Progenitor cell of endocrine pancreas (in vitro differentiated cells): ENCODE data around the gene SLC49A3. TPM values are rescaled to one million over a fixed set of nuclear protein-coding genes. Genes with fewer than 3 reads are reported as not detected.

Experiments
- DNase-seq: peaks from one replicate; pipeline ENCODE4 v3.0.0; 2021; ENCODE audit warnings: low spot score; ENCODE audit not compliant: unreplicated experiment
- H3K27ac Mint-ChIP-seq: 2 replicates; pipeline ENCODE4 v1.8.0; 2021; ENCODE audit warnings: mild to moderate bottlenecking, moderate library complexity, mixed read lengths
- H3K27me3 Mint-ChIP-seq: 2 replicates; pipeline ENCODE4 v1.8.0; 2021; ENCODE audit warnings: mixed read lengths
- H3K36me3 Mint-ChIP-seq: 2 replicates; pipeline ENCODE4 v1.8.0; 2022; ENCODE audit warnings: mixed read lengths; ENCODE audit not compliant: insufficient read depth
- H3K4me1 Mint-ChIP-seq: 2 replicates; pipeline ENCODE4 v1.8.0; 2021; ENCODE audit warnings: low read depth, mixed read lengths
- H3K4me3 Mint-ChIP-seq: 2 replicates; pipeline ENCODE4 v1.8.0; 2021; ENCODE audit warnings: low read depth, mild to moderate bottlenecking, moderate library complexity, mixed read lengths
- H3K9me3 Mint-ChIP-seq: 2 replicates; pipeline ENCODE4 v1.8.0; 2021; ENCODE audit warnings: low read depth, mixed read lengths
- total RNA-seq: library from RNA; stranded (reverse); gene quantifications from 2 replicates; pipeline ENCODE4 v1.2.1, GENCODE V29; 2021
- TF ChIP-seq, protein P1 (sequence below): fragments of 200-600 bp; sonication (generic); IDR thresholded peaks from one replicate; pipeline ENCODE4 v1.5.0; 2021; ENCODE audit warnings: antibody characterized with exemption, mild to moderate bottlenecking; ENCODE audit not compliant: unreplicated experiment

SLC49A3 gene
- total RNA-seq, 1 donor from 2014 or later: 13.1 TPM

DNA sequence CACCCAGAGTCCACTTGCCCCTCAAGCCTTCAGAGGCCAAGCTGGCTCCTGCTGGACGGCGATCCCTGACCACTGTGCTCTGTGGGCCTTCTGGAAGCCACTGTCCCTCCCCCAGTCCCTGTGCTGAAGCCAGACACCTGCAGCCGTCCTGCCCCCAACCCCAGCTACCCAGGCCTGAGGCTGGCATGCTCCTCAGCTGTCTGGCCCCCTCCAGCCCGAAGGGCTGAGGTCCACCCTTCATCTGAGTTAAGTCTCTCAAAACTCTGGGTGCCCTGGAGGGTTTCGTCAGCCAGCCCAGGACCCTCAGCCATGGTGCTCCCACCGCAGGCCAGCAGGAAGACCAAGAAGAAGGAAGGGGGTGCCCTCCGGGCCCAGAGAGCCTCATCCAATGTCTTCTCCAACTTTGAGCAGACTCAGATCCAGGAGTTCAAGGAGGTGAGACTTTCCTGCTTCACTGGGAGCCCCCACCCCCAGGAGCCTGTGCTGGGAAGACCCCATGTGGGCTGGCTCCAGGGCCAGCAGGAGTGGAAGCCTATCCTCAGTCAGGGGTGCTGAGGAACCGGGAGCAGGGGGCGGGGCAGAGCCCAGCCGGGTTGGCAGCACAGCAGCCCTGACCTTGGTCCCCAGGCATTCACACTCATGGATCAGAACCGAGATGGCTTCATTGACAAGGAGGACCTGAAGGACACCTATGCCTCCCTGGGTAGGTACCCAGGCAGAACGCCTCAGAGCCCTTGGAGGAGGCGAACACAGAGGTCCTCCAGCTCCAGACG lies 10.4 kb downstream of the SLC49A3 start:
- Mint-ChIP-seq H3K9me3 (no peaks in the 10 kb centered on the region), H3K27ac (no peak overlapping the region), H3K4me1 (peaks cover under 1% of the 10 kb centered on the region), H3K36me3 (no peaks in the 10 kb centered on the region), H3K4me3 (no peak overlapping the region), H3K27me3 (no peaks in the 10 kb centered on the region)
- no peak for DNase-seq
- TF ChIP-seq, protein P1, sequence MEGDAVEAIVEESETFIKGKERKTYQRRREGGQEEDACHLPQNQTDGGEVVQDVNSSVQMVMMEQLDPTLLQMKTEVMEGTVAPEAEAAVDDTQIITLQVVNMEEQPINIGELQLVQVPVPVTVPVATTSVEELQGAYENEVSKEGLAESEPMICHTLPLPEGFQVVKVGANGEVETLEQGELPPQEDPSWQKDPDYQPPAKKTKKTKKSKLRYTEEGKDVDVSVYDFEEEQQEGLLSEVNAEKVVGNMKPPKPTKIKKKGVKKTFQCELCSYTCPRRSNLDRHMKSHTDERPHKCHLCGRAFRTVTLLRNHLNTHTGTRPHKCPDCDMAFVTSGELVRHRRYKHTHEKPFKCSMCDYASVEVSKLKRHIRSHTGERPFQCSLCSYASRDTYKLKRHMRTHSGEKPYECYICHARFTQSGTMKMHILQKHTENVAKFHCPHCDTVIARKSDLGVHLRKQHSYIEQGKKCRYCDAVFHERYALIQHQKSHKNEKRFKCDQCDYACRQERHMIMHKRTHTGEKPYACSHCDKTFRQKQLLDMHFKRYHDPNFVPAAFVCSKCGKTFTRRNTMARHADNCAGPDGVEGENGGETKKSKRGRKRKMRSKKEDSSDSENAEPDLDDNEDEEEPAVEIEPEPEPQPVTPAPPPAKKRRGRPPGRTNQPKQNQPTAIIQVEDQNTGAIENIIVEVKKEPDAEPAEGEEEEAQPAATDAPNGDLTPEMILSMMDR: no peak

DNA sequence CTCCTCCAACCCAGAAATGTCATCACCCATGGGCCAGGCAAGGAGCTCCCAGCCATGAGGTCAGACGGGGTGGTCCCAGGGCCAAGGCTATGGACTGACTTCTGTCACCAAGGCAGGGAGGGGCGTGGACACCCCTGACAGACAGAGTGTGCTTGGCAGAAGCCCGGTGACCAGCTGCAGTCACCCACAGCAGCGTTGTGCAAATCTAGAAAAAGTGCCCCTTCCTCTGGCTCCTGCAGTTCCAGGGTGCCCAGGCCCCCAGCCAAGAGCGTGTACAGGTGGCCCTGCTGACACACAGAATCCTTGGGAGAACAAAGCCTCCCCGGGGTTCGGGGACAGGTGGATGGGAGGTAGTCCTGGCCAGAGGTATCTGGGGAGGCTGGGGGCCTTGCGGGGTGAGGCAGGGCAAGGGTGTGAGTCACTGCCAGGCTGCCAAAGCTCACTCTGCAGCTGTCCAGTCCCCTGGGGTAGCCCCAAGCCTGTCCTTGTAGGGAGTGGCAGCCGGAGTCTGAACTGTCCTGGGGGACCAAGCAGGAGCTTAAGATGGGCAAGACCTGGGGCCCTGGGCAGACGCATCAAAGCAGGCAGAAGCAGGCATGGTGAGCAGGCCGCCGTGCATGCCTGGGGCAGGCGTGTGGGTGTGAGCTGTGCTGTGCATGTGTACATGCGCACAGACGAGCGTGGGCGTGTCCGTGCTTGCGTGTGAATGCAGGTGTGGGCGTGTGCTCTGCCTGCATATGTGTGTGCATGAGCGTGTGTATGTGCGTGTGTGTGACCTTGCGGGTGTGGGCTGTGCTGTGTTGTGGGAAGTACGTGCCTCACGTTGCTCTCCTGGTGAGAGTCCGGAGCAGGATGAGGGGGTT lies 11.3 kb downstream of the SLC49A3 start:
- DNase-seq: no peak
- Mint-ChIP-seq H3K4me3 (no peak overlapping the region), H3K4me1 (peaks cover 6% of the 10 kb centered on the region), H3K9me3 (no peaks in the 10 kb centered on the region), H3K36me3 (peaks cover 3% of the 10 kb centered on the region), H3K27me3 (no peaks in the 10 kb centered on the region), H3K27ac (no peak overlapping the region)
- TF ChIP-seq, protein P1: no peak

DNA sequence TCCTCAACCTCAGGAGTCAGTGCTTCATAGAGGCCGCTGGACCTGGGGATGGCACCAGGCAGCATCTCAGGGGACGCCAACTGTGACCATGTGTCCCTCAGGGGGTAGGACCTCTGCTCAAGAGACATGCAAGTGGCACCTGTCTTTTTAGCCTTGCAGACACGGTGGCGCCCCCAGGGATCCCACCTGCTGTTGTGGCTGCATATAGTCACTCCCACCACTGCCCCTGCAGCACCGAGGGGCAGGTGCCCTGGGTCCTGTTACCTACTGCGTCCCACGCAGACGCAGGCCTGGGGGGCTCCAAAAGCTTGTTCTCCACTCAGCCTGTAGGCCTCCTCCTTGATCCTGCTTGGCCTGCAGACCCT lies 12.1 kb downstream of the SLC49A3 start:
- no peak overlapping the region for H3K27ac Mint-ChIP-seq
- no peaks in the 10 kb centered on the region for H3K9me3 Mint-ChIP-seq
- H3K4me3 Mint-ChIP-seq: no peak overlapping the region
- TF ChIP-seq, protein P1: no peak
- peaks cover 6% of the 10 kb centered on the region for H3K36me3 Mint-ChIP-seq
- H3K27me3 Mint-ChIP-seq: no peaks in the 10 kb centered on the region
- peaks cover 6% of the 10 kb centered on the region for H3K4me1 Mint-ChIP-seq
- no peak for DNase-seq

DNA sequence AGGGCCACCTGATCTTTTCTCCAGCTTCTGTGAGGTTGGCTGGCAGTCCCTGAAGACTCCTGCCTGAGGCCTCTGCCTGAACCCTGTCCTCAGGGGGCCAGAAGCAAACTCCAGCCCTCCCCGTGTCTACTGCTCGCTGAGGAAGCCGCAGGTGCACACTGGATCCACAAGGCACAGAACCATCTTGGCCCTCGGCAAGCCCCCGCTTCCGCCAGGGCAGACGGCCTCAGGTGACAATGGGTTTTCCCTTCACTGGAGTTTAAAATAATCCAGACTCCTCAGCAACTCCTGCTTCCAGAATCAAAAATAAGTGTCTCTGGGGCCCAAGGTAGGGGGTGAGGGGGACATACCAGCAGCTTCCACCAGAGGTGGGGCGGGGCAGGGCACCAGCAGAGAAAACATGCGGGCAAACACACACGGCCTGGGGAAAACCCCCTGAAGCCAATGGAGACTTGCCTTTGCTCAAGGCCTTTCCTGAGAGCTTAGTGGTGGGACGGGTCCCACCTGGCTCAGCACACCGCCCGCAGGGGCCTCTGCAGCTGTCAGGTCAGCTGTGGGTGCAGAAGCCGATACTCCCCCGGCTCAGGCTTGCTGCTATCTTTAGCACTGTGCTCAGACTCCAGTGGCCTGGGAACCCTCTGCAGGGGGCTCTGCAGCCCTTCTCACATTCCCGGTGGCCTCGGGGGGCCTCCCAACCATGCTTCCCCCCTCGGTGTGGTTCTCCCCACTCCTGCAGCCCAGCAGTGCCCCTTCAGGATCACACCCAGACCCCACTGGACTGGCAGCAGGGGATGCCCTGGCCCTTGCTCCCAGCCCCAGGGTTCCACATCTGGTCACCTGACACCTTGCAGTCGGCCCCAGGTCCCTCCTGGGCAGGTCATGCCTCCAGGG lies 12.7 kb downstream of the SLC49A3 start:
- no peak overlapping the region for H3K4me3 Mint-ChIP-seq
- TF ChIP-seq, protein P1: no peak
- no peaks in the 10 kb centered on the region for H3K9me3 Mint-ChIP-seq
- H3K27me3 Mint-ChIP-seq: no peaks in the 10 kb centered on the region
- peaks cover 6% of the 10 kb centered on the region for H3K4me1 Mint-ChIP-seq
- DNase-seq: no peak
- no peak overlapping the region for H3K27ac Mint-ChIP-seq
- H3K36me3 Mint-ChIP-seq: peaks cover 6% of the 10 kb centered on the region
